ENCODE measurements around the gene ASB16.
A peak's percentile ranks its signal among the peaks of the same experiment; 100 is the strongest.

The ASB16 gene

DNA sequence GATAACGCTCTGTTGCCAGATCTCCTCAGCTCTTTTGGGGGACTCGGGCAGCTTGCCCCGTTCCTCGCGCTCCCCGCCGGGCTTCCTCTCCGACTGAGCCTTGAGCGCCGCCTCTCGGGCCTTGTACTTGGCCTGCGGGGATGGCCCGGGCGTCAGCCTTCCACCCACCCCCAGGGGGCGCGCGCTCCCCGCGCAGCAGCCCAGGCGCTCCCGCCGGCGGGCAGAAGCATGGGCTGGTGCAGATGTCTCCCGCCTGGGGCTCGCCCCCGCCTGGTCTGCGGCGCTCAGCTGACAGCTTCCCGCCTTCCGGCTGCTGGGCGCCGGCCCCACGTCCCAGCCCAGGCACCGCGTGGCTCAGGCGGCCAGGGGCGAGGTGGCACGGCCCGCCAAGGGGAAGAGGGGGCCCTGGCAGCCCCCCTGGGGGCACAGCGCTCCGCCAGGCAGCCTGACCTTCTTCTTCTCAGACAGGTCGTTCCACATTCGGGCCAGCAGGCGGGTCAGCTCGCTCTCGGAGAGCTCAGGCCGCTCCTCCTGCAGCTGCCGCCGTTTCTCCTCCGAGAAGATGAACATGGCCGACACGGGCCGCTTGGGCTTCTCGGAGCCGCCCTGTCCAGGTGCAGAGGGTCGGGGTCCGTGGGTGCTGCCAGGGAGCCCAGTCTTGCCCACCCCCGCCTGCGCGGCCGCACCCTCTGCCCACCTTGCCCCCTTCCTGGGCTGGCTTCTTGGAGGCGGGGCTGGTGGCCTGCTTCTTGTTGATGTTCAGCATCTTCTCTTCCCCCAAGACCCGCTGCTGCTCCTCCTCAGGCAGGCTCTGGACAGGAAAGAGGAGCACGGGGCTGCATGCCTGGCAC lies 40.1 kb downstream of the ASB16 start:
- DNase-seq (ENCODE audit: low spot score): peak; percentile 93

DNA sequence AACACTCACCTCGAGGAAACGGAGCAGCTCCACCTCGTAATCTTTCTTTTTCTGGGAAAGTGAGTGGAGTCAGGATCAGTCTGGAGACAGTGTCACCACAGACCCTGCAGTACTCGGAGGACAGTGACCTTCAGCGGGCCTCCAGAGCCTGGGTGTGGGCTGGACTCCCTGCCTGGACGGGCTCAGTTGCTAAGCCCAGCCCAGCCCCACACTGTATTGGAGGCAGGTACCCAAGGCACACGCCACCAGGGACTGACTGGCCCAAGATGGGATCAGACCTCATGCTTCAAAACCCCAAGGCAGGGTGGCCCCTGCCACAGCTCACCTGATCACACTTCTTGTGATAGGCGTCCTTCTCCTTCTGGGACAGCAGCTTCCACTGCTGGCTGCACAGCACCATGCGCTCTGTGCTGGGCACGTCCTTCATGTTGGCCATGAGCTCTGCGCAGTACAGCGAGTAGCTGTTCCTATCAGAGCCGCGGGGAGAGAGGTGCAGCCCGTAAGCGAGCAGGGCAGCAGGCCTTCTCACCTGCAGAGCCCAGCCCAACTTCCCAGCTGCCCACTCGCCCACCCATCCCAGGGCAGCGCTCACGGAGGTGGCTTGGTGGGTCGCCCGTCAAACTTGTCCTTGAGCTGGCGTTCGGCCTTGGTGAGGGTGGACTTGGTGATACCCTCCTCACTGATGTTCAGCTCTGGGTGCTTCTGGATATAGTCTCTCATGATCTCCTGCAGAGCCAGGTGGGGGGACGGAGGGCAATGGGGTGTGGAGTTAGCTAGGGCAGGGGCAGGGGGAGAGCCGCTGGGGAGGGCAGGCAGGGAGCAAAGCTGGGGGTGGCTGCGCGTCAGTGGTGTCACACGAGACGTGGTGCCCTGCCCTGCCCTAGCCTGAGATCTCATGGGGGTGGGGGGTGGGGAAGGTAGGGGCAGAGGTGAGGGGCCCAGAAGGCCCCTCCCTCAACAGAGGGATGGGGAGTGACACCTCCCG lies 41.1 kb downstream of the ASB16 start:
- DNase-seq (ENCODE audit: low spot score): no peak

DNA sequence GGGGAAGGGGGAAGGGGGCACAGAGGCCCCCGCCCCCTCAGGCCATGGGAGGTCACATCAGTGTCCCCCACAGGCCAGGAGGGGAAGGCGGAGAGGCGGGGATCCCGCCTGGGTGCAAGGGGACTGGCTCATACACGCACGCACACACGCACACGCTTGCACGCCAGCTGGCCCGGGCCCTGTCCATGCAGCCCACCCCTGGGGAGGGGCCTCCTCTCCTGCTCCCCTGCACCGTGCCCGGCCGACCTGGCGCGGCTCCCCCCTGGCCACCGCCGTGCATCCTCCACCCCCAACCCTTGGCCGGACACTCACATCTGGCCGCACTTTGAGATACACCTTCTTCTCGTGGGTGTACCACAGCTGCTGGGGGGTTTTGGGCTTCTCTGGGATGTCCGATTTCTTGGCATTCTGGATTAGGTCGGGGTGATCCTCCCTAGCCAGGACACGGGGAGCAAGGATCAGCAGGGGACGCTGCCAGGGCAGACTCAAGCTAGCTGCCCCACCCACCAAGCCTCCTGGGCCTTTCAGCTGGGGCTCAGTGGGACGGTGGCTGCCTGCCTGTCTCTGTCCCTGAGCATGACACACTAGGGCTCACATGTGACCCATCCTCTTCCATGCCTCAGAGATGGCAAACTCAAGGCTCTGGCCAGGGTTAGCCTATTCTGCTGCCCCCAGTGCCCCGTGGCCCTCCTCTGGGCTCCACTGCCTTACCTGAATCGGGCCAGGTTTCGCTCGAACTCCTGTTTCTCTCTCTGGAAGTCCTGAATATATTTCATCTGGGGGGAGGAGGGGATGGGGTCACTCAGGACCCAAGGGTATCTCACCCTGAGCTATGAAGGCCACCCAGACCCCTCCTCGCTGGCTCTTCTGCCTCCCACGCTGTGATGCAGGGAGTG lies 42.3 kb downstream of the ASB16 start:
- no peak for DNase-seq (ENCODE audit: low spot score)

DNA sequence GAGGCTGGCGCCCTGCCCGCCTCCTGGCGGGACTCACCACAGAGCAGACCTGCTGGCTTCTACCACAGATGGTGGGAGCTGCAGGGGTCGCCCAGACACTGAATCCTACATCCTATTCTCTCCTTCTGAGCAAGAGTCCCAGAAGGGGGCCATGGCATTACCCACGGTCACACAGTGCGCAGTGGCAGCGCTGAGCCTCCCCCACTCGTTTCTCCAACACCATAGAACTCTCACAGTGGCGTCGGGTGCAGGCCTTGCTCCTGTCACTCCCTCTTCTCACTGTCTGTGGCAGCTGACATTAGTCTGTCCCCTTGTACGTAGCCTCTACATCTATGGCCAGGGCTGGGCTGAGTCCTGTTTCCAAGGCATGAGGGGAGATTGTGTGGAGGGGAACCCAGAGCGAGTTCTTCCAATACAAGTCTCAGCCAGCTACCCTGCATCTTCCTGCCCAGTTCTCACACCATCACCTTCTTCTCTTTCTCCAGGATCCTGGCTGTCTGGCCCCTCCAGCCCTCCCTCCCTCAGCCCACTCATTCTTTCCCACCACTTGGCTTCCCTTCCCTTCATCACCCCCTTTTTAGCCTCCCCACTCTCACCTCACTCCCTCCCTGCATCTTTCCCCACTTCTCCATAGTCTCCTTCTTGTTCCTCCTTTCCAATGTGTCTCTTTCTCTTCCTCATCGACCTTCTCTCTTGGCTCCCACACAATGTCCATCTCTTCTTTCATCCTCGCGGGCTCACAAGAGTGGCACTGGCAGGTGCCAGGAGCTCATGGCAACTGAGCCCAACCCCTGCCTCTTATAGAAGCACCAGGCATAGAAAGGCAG lies 43.1 kb downstream of the ASB16 start:
- no peak for DNase-seq (ENCODE audit: low spot score)

DNA sequence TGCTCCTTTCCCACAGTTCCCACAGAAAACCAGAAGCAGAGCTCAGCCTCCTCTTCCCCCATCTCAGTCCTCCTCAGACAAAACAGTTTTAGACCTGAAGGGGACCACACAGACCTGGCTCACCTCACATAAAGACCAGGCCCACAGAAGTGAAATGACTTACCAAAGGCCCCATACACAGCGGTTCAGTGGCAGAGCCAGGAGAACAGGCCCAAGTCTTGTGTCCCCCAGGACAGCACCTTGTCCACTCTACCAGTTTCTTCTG lies 43.7 kb downstream of the ASB16 start:
- no peak for DNase-seq (ENCODE audit: low spot score)

DNA sequence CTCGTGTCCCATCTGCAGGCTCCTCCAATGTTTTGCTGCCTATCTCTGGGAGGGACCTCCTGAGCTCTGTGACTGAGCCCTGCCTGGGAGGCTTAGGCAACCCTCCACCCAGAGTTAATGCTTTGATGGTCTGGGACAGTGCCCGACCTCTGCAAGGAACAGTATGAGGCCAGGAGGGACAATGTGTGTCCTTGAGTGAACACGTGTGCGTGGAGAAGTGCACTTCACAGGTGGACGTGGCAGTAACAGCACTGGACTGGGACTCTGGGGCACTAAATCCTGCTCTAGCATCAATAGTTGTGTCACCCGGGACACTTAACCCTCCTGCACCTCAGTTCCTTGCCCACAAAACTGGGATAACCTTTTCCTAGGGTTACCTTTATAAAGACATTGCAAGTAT lies 44.4 kb downstream of the ASB16 start:
- no peak for DNase-seq (ENCODE audit: low spot score)

DNA sequence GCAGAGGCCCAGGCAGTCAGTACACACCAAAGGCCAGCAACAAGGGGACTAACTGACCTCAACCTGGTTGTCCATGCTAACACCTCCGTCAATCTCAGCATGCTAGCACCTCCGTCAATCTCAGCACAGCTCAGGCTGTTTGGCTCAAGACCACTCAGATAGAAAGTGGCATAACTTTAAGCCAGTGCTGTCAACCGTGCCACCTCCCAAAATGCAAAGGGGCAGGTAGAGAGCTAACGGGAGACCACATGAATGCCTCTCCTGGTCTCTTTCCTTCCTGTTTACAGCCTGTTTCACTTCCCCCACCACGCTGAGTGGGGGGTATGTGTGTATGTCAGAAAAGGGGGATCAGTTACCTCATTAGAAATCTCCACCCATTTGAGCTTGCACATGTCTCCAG lies 45.7 kb downstream of the ASB16 start:
- no peak for DNase-seq (ENCODE audit: low spot score)

DNA sequence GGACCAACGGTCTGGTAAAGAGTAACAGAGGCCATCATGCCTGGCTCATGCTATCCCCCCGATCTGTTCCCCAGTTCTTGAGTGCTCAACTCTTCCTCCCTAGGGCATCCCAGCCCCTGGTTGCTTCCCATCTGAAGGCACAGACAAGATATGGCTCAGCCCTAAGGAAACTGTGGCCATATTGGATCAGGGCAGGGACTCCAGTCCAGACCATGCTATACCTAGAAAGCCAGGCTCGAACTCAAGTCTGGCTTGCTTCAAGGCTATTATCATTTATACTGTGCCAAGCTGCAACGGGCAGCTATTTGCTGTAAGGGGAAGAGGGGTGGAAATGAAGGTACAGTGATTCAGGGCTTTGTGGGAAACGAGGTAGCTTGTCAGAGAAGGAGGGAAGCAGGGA lies 46.2 kb downstream of the ASB16 start:
- DNase-seq (ENCODE audit: low spot score): no peak

DNA sequence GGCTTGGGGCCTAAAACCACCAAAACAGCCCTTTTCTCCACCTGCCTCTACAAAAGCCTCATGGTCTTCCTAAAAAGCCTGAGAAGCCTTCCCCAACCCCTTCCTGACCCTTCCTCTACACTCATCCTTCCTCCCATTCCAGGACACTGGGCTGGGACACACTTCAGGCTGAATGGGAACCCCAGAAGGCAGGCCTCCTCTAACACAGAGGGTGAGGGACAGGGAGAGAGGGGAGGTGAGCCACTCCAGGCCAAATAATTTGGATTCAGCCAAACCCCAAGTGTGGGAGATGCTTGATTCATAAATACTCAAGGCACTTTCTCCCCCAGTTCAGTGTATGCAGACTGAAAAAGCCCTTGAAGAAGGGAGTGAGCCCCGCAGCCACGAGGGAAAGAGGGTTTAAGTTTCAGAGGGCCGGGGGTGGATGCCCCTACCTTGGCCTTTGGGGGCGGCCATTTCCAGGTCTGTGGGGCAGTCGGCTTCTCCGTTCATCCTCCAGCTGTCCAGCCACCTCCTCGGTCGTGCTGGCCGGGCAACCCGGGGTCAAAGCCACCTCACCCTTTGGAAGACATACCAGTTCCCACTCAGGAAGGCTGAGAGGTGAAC lies 47.3 kb downstream of the ASB16 start:
- DNase-seq (ENCODE audit: low spot score): no peak

DNA sequence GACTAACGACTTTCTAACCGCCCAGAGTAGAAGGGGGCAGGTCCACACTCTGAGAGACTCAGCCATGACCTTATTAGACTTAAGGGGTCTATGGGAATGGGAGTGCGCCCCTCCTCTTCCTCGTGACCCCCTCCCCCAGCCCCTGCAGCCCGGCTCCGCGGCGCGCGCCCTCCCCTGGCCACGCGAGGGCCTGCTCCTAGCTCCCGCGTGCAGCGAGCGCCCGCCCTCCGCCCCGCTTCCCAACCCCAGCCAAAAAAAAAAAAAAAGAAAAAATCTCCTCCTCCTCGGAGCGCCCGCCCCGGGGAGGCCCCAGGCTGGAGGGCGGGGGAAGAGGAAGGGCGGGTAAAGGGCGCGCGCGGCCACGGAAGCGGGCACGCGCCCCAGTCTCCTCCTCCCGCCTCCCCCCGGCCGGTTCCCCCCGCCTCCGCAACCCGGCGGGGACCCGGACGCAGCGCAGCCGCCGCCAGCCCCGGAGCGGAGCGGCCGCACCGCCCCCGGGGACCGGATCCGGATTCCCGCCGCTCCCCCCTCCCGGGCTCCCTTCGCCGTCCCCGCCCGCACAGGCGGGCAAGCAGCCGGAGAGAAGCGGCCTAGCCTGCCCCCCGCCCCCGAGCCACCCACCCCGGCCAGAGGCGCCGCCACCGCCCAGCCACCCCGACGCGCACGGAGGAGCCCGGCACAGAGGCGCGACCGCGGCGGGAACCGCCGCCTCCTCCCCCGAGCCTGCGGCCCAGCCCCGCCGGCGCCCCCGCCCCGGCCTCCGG lies 48.0 kb downstream of the ASB16 start:
- DNase-seq (ENCODE audit: low spot score): peak; percentile 85

DNA sequence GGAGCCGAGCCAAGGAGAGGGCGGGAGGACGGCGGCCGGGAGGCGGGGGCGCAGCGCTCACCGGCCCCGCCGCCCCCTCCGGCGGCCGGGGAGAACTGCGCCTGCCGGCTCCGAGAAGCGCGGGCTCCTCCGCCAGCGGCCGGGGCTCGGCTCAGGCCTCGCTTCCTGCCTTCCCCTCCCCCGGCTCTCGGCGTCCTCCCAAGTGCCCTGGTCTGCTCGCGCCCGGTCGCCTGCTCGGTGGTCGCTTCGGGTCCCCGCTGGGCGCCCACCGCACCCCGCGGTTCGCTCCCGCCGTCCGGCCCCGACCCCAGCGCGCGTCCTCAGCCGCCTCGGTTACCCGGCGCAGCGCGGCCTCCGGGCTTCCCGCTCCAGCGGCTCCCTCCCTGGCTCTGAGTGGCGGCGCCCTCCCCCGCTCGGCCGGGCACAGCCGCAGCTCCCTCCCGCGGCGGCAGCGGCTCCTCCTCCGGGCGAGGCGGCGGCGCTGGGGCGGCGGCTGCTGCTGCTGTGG lies 48.7 kb downstream of the ASB16 start:
- peak; percentile 60 for DNase-seq (ENCODE audit: low spot score)

DNA sequence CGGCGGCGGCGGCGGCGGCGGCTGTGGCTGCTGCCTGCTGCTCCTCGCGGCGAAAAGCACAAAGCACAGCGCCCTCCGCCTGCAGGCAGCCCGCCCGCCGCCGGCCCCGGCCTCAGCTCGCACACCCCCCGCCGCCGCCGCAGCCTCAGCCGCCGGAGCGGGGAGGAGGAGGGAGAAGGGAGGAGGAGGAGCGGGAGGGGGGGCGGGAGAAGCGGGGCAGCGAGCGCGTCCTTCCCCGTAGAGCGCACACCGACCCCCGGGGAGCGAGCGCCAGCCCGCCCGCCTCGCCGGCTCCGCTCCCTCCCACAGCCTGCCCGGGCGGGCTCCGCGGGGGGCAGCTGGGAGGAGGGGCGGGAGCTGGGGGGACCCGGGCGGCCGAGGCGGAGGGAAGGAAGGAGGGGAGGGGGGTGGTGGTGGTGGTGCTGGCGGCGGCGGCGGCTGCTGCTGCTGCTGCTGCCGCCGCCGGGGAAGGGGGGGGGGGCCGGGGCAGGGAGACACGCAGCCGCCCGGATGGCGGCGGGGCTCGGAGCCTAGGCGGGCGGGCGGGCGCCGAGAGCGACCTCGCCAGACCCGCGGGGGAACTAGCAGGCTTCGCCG lies 49.2 kb downstream of the ASB16 start, which contains the start of gene UBTF:
UBTF (minus strand) TSS at position 60 of the 597 bp plus-strand sequence. CDS start 1,446 bp downstream, outside the sequence.
- DNase-seq (ENCODE audit: low spot score): peak; percentile 58

DNA sequence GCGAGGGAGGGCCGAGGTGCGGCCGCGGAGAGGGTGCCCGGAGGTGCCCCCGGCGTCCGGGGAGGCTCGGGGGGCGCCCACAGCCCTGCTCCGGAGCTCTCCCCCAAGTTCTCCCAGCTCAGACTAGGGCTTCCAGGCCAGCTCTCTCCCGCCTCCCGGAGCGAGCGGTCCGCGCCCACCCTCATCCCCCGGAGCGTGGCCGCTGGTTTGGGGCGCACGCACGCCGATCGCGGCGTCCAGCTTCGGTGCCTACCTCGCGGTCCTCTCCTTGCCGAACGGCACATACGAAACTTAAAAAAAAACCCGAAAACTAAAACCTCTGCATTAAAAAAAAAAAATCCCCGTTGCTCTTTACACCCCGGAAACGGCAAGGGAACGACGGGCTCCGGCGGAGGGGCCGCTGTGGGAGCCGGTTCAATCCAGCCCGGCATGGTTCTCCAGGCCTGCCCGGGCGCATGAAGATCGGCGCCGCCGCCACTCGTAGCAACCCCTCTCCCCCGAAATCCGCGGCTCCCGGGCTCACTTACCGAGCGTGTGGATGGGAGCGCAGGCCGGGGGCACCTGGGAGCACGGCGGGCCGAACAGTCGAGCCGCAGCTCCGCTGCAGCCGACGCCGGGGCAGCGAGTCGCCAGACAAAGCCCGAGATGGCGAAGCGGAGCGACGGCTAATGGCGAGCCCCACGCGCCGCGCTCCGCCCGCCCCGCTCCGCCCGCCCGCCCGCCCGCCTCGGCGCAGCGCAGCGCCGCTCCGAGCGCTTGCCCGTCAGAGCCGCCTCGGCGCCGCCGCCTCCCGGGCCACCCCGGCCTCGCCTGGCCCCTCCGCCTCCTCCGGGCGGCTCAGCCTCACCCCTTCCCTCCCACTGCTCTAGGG lies 49.9 kb downstream of the ASB16 start:
- DNase-seq (ENCODE audit: low spot score): peak; percentile 48

DNA sequence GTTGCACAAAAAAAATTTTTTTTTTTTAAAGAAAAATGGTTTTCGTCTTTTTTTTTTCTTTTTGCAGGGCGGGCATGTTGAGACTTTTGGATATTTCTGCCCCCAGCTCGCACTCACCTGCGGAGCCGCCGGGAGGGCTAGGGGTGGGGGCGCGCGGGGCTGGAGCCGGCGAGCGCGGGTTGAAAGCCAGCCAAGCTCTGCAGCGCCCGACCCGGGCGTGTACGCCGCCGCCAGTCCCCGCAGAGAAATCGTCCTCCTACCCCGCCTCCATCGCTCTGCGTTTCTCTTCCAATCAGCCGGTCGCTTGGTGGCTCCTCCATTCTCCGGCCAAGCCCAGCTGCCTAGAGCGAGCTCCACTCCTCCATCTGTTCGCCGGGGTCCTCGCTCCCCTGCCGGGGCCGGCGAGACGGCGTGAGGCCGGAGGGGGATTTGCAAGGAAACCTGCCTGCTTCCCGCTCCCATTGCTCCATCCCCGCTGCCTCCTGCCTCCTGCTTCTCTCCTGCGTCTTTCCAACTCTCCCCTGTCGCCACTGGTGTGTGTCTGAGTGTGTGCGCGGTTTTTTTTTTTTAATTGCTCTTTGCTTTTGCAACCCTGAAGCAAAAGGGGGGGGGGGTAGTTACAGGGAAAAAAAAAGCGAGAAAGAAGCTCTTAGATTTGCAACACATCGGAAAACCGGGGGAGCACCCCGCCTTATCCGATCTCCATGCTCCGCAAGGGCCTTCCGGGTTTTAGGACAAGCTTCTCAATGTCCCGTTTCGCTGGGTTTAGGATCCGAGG lies 50.8 kb downstream of the ASB16 start:
- peak; percentile 75 for DNase-seq (ENCODE audit: low spot score)

DNA sequence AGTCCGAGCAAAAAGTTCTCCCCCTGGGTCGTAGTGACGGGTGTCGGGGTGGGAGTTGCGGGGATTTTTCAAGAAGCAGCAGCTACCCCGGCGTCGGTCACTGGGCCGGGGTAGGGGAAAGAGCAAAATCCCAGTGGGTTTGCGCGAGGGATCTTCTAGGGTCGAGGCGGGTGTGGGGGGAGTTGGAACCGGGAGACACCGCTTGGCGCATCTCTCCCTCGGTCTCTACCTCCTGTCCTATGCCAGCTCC lies 51.3 kb downstream of the ASB16 start:
- DNase-seq (ENCODE audit: low spot score): peak; percentile 49

DNA sequence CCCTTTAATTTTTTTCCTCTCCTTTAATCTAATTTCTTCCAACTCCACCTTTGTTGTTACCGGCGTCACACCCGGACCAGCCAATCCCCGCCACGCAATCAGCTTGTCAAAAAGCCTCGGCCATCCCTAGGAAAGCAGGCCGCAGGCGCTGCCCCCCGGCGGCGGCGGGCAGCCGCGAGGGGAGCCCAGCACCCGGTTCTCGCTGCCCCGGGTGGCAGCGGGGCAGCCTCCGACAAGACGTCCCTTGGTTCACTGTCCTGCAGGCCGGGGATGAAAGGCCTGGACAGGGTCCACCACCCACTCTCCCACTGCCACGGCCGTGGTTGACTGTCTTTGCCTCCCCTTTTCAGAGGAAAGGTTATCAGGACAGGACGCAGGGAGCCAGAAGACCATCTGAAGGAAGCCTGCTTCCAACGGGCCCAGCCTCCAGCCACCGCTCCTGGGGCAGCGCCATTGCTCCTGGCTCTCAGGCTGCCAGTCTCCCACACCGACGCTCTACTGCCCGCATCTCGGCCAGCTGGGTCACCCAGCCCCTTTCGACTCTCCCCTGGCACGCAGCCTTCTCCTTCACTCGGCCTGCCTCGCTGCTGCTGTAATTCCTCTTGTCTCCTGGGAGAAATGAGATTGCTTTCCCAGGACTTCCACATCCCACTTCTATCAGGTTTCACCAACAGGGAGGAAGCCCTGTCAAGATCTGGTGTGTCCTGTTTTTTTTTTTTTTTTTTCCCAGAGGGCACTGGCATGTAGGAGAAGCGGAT lies 51.8 kb downstream of the ASB16 start:
- peak; percentile 87 for DNase-seq (ENCODE audit: low spot score)

DNA sequence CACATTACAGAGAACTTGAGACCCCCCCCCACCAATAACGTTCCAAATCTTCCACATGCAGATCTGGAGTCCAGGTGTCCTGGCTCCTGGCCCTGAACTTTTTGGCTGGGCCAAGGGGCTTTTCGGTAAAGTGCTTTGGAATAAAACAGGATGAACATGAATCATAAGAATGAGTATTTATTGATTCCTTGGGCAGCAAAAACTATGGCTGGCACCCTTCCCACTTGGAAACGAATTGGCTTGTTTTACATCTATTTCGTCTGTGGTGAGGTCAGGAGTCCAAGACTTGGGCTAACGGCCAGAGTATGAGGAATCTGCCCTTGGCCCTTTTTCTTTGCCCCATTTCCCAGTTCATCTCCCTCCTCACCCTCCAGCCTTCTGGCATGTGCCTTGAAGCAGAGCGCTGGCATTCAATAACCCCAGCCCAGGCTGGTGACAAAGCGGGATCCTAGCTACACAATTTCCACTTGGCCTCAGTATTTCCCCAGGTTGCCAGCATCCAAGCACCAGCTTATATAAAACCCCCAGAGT lies 53.1 kb downstream of the ASB16 start:
- DNase-seq (ENCODE audit: low spot score): no peak
